K562 (cell line): ENCODE data around the gene PCSK6. TPM values are rescaled to one million over a fixed set of nuclear protein-coding genes. Genes with fewer than 3 reads are reported as not detected.

Source experiments
- ATAC-seq: fragments of 200-7000 bp; cut with Tn5 transposase; 3 replicates; pipeline ENCODE4 v1.9.1; 2020; ENCODE audit warnings: moderate library complexity
- BruUV-seq: library from RNA; stranded (reverse); fragments of 400-500 nt; replicated peaks from 2 replicates; lab custom pipeline; 2021; lab: Mats Ljungman, UMichigan
- CTCF ChIA-PET: fragments of 300-600 bp; formaldehyde crosslinking; extraction: SDS; loops from one replicate; lab custom pipeline; 2021; ENCODE audit warnings: low intra/inter-chr PET ratio; lab: Yijun Ruan, JAX
- POLR2A ChIA-PET: fragments of 300-600, 350-650 bp; sonication (Branson Sonifier 250); formaldehyde crosslinking; extraction: SDS; loops from one replicate; lab custom pipeline; 2021; ENCODE audit warnings: antibody characterized with exemption, inconsistent platforms; lab: Yijun Ruan, JAX
- DNase-seq, 4 experiments: peaks; one replicate each; pipeline versions ENCODE4 v3.0.0 to v3.0.0-alpha.2; 2011 to 2018; ENCODE audit warnings: low spot score in 3 of 4, mixed read lengths in 3 of 4; ENCODE audit errors: extremely low read depth in 1 of 4
- FAIRE-seq: peaks from 2 replicates; lab custom pipeline; 2011; peaks lifted over from hg19 to GRCh38; lab: Jason Lieb, UNC
- H2AFZ ChIP-seq: 2 replicates; pipeline ENCODE4 v1.6.0; 2011; ENCODE audit warnings: low read depth, low read length, control low read depth, inconsistent platforms
- H3K27ac ChIP-seq: fragments of 200-600 bp; 3 replicates; pipeline ENCODE4 v1.8.0; 2011; ENCODE audit warnings: low read depth, mild to moderate bottlenecking, control low read depth, inconsistent platforms, low read length, moderate library complexity, mixed read lengths; ENCODE audit errors: extremely low read depth
- H3K27me3 ChIP-seq, 2 experiments: fragments of 300-600 bp in 1 of 2; 2 replicates in 1 of 2; 3 replicates in 1 of 2; pipeline versions ENCODE4 v1.6.0 to v1.8.0; 2011; ENCODE audit warnings: inconsistent platforms in 2 of 2, low read length in 2 of 2, mild to moderate bottlenecking in 1 of 2, mixed read lengths in 1 of 2, moderate library complexity in 1 of 2; ENCODE audit not compliant: control insufficient read depth in 2 of 2, insufficient read depth in 2 of 2
- H3K36me3 ChIP-seq: fragments of 300-600 bp; 3 replicates; pipeline ENCODE4 v1.8.0; 2011; ENCODE audit warnings: mild to moderate bottlenecking, low read length, inconsistent platforms; ENCODE audit not compliant: control insufficient read depth, insufficient read depth
- H3K4me1 ChIP-seq, 2 experiments: fragments of 200-600 bp in 1 of 2; replicated peaks in 1 of 2; 2 replicates in 1 of 2; 3 replicates in 1 of 2; pipeline versions ENCODE4 v1.5.1 to v1.8.0; 2011; ENCODE audit warnings: inconsistent platforms in 2 of 2, low read length in 2 of 2, mild to moderate bottlenecking in 1 of 2, mixed read lengths in 1 of 2, moderate library complexity in 1 of 2; ENCODE audit not compliant: control insufficient read depth in 2 of 2, insufficient read depth in 2 of 2
- H3K4me2 ChIP-seq: 2 replicates; pipeline ENCODE4 v1.6.1; 2011; ENCODE audit warnings: low read length, control low read depth, inconsistent platforms, mixed read lengths; ENCODE audit not compliant: insufficient read depth
- H3K4me3 ChIP-seq: fragments of 200-600 bp; sonication (generic), shearing (Covaris generic); 2 replicates; pipeline ENCODE4 v1.5.1; 2016; ENCODE audit warnings: control low read depth, inconsistent platforms
- H3K79me2 ChIP-seq: fragments of 200-600 bp; 3 replicates; pipeline ENCODE4 v1.8.0; 2011; ENCODE audit warnings: low read length, inconsistent platforms; ENCODE audit not compliant: control insufficient read depth, insufficient read depth
- H3K9ac ChIP-seq, 2 experiments: 2 replicates each; pipeline versions ENCODE4 v1.6.0 to v1.6.1; 2011; ENCODE audit warnings: low read depth in 2 of 2, low read length in 2 of 2, control low read depth in 1 of 2, inconsistent platforms in 1 of 2, mild to moderate bottlenecking in 1 of 2, mixed read lengths in 1 of 2; ENCODE audit not compliant: insufficient read depth in 1 of 2
- H3K9me1 ChIP-seq: one replicate; pipeline ENCODE4 v1.6.0; 2011; ENCODE audit warnings: inconsistent platforms, mild to moderate bottlenecking, low read length, moderate library complexity; ENCODE audit not compliant: control insufficient read depth, insufficient read depth
- H3K9me3 ChIP-seq: replicated peaks from 2 replicates; pipeline ENCODE4 v1.5.1; 2011; ENCODE audit warnings: low read depth, low read length, inconsistent platforms; ENCODE audit not compliant: control insufficient read depth, insufficient read depth
- H4K20me1 ChIP-seq: replicated peaks from 2 replicates; pipeline ENCODE4 v1.6.1; 2011; ENCODE audit warnings: low read length, inconsistent platforms, mixed read lengths; ENCODE audit not compliant: control insufficient read depth, insufficient read depth
- ADNP ChIP-seq: fragments of 200-800 bp; sonication (Bioruptor generic); IDR thresholded peaks from 2 replicates; pipeline ENCODE4 v1.6.1; 2016; ENCODE audit warnings: missing genetic modification characterization, missing compliant biosample characterization
- ARID1B ChIP-seq: fragments of 450-650 bp; IDR thresholded peaks from 2 replicates; pipeline ENCODE4 v1.6.1; 2016; ENCODE audit warnings: antibody characterized with exemption, mild to moderate bottlenecking, inconsistent platforms
- BHLHE40 ChIP-seq: IDR thresholded peaks from 2 replicates; pipeline ENCODE4 v1.6.1; 2011; ENCODE audit warnings: low read length, improper control_type of control experiment
- CBX8 ChIP-seq: fragments of 200-600 bp; sonication (generic); IDR thresholded peaks from 2 replicates; pipeline ENCODE4 v1.6.1; 2012; ENCODE audit warnings: borderline replicate concordance, mixed run types, low read depth, mild to moderate bottlenecking, moderate library complexity, mixed read lengths, low read length, control low read depth, inconsistent platforms; ENCODE audit not compliant: poor library complexity, severe bottlenecking; ENCODE audit errors: extremely low read depth
- ETV5 ChIP-seq: sonication (generic); formaldehyde crosslinking; IDR thresholded peaks from 2 replicates; pipeline ENCODE4 v1.4.0; 2020; ENCODE audit warnings: low read depth, mild to moderate bottlenecking, missing genetic modification reagents
- GTF2F1 ChIP-seq: IDR thresholded peaks from 2 replicates; pipeline ENCODE4 v1.6.1; 2011; ENCODE audit warnings: low read depth, low read length, improper control_type of control experiment
- HDAC2 ChIP-seq: fragments of 450-650 bp; IDR thresholded peaks from 2 replicates; pipeline ENCODE4 v1.6.1; 2016; ENCODE audit warnings: mild to moderate bottlenecking
- NCOA1 ChIP-seq: fragments of 450-650 bp; IDR thresholded peaks from 2 replicates; pipeline ENCODE4 v1.6.1; 2016; ENCODE audit warnings: low read depth
- NCOR1 ChIP-seq: fragments of 450-650 bp; IDR thresholded peaks from 2 replicates; pipeline ENCODE4 v1.6.1; 2016; ENCODE audit warnings: mild to moderate bottlenecking, moderate library complexity
- NUFIP1 ChIP-seq: fragments of 450-650 bp; IDR thresholded peaks from 2 replicates; pipeline ENCODE4 v1.6.1; 2018; ENCODE audit not compliant: partially characterized antibody
- TEAD4 ChIP-seq, 2 experiments: sonication (generic) in 1 of 2; formaldehyde crosslinking in 1 of 2; IDR thresholded peaks; 2 replicates each; pipeline versions ENCODE4 v1.6.1 to v1.8.0; 2012 to 2022; ENCODE audit warnings: borderline replicate concordance in 1 of 2, inconsistent platforms in 1 of 2, low read length in 1 of 2, mild to moderate bottlenecking in 1 of 2, missing genetic modification reagents in 1 of 2
- ZC3H11A ChIP-seq: IDR thresholded peaks from 2 replicates; pipeline ENCODE4 v1.6.1; 2012; ENCODE audit warnings: low read depth, low read length, improper control_type of control experiment
- ZEB2 ChIP-seq: fragments of 450-650 bp; IDR thresholded peaks from 2 replicates; pipeline ENCODE4 v1.6.1; 2016
- ZNF23 ChIP-seq: fragments of 250-450 bp; sonication (Bioruptor Pico); IDR thresholded peaks from 2 replicates; pipeline ENCODE4 v1.4.0; 2020; ENCODE audit warnings: mild to moderate bottlenecking
- ZNF311 ChIP-seq: fragments of 250-450 bp; sonication (Bioruptor Pico); IDR thresholded peaks from 2 replicates; pipeline ENCODE4 v1.4.0; 2020; ENCODE audit warnings: mild to moderate bottlenecking, moderate library complexity
- WGBS: fragments of 100-300 bp; shearing (Covaris generic); methylation state at CpG from one replicate; pipeline ENCODE4 v1.1.6; 2016; ENCODE audit warnings: low coverage, mixed read lengths; ENCODE audit not compliant: insufficient coverage; ENCODE audit errors: missing lambda C conversion rate; 5-methylcytosine and 5-hydroxymethylcytosine counted together
- in situ Hi-C: fragments of 300-500 bp; cut with MboI; formaldehyde crosslinking; loops from 4 replicates; pipeline ENCODE4 v1.15.0; 2018; ENCODE audit warnings: inconsistent platforms, mixed read lengths
- intact Hi-C: fragments of 100-400 bp; cut with micrococcal nuclease; formaldehyde crosslinking; loops from 2 replicates; pipeline ENCODE4 v1.14.2; 2022
- polyA plus RNA-seq, 8 experiments: library from polyadenylated mRNA; depleted of rRNA in 4 of 8; stranded (reverse) in 5 of 8; unstranded in 3 of 8; fragments of >200 nt; fragmentation: Nextera tagmentation in 2 of 8; fragmentation: Illumina TruSeq in 1 of 8; extraction: Ambion mirVana in 2 of 8; extraction: Trizol in 1 of 8; gene quantifications; 2 replicates each; pipeline versions ENCODE4 v1.2.1 to v1.2.3, GENCODE V29; 2011 to 2014; ENCODE audit warnings: inconsistent platforms in 1 of 8, missing spikeins in 1 of 8
- total RNA-seq, 7 experiments: library from RNA; depleted of rRNA in 6 of 7; stranded (reverse); fragments of >200 nt in 6 of 7; fragmentation: Illumina TruSeq in 2 of 7; extraction: Trizol in 2 of 7; gene quantifications; 2 replicates each; pipeline versions ENCODE4 v1.2.1 to v1.2.3, GENCODE V29; 2011 to 2021; ENCODE audit warnings: low replicate concordance in 1 of 7
- TF ChIP-seq, protein P1 (sequence below): sonication (generic); formaldehyde crosslinking; IDR thresholded peaks from 2 replicates; pipeline ENCODE4 v1.8.0; 2022; ENCODE audit warnings: mild to moderate bottlenecking, missing genetic modification reagents

Gene PCSK6
- total and polyA plus RNA-seq, 9 of the 15 experiments (the other 6 are each of a cell fraction or from before 2014, with no cell fraction given): 2.2 to 32.6 (median 14.5) TPM

GRCh38 chr15:101387574-101387973 lies 101.9 kb downstream of the PCSK6 start:
- H2AFZ ChIP-seq: no peak overlapping the region
- peaks cover 24% of the 10 kb centered on the region; the same call in 2 of the 3 replicates for H3K36me3 ChIP-seq
- H3K9me3 ChIP-seq: no peaks in the 10 kb centered on the region
- H3K4me1 ChIP-seq: no peaks in the 10 kb centered on the region
- intact Hi-C loops: no loop called here
- in situ Hi-C loops: no loop called here
- no peak overlapping the region for H3K9ac ChIP-seq
- CTCF ChIA-PET: no interaction called here
- WGBS: 61% methylated on average over 9 of the region's 9 CpGs
- FAIRE-seq (no peak), ATAC-seq (no peak), DNase-seq (no peak)
- H4K20me1 ChIP-seq: 0 out of 2 replicates have a peak, but pooled peaks cover 2% of the 10 kb centered on the region
- H3K9me1 ChIP-seq: no peaks in the 10 kb centered on the region
- H3K4me3 ChIP-seq: no peak overlapping the region
- no TSS peak for BruUV-seq
- no peaks in the 10 kb centered on the region for H3K79me2 ChIP-seq
- no peak for TF ChIP-seq CBX8
- no peak for TF ChIP-seq ZC3H11A
- TF ChIP-seq, protein P1, sequence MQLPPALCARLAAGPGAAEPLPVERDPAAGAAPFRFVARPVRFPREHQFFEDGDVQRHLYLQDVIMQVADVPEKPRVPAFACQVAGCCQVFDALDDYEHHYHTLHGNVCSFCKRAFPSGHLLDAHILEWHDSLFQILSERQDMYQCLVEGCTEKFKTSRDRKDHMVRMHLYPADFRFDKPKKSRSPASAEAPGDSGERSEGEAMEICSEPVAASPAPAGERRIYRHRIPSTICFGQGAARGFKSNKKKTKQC (CRISPR knock-in tag): no peak
- no peak overlapping the region for H3K27ac ChIP-seq
- peaks cover 0 to 26% of the 10 kb centered on the region in 2 experiments; a peak in 3 of 5 replicates for H3K27me3 ChIP-seq
- POLR2A ChIA-PET: no interaction called here
- no peak overlapping the region for H3K4me2 ChIP-seq

DNA sequence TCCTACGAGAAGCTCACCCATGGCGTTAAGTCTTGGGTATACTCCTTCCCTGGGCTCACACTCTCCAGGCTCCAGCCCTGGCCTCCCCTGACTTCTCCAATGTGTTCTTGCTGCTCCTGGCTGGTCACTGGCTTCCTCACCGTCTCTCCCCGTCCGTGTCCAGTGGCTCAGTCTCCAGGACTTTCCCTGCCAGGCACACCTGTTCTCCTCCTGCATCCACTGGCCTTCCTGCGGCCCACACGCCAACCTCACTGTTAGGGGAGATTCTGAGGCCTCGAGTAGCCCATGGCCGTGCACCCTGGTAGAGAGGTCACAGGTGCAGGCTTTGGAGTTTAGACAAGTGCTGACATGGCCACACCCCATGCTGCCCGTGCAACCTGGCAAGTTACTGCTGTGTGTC lies 102.5 kb downstream of the PCSK6 start:
- H3K79me2 ChIP-seq: no peaks in the 10 kb centered on the region
- no peak for FAIRE-seq
- ATAC-seq: no peak
- peaks cover 26% of the 10 kb centered on the region; the same call in 2 of the 3 replicates for H3K36me3 ChIP-seq
- H4K20me1 ChIP-seq: 0 out of 2 replicates have a peak, but pooled peaks cover 2% of the 10 kb centered on the region
- no peaks in the 10 kb centered on the region for H3K9me3 ChIP-seq
- BruUV-seq: no TSS peak
- no peak overlapping the region for H3K27ac ChIP-seq
- H3K4me3 ChIP-seq: no peak overlapping the region
- DNase-seq: no peak
- 0 out of 4 replicates have a peak overlapping the region, but pooled peaks of 1 of the 2 experiments have one; percentile 50 for H3K9ac ChIP-seq
- H3K4me2 ChIP-seq: no peak overlapping the region
- in situ Hi-C loops (no loop called here), intact Hi-C loops (no loop called here)
- WGBS: 64% methylated on average over 10 of the region's 10 CpGs
- ChIA-PET CTCF (no interaction called here), POLR2A (no interaction called here)
- H3K27me3 ChIP-seq: peaks cover 0 to 30% of the 10 kb centered on the region in 2 experiments; a peak in 3 of 5 replicates
- H3K9me1 ChIP-seq: no peaks in the 10 kb centered on the region
- no peak overlapping the region for H2AFZ ChIP-seq
- H3K4me1 ChIP-seq: no peaks in the 10 kb centered on the region
- TF ChIP-seq TEAD4 (IDR thresholded peaks at IDR 0.05; ENCODE audit: low read length): no peak
- TF ChIP-seq TEAD4 (CRISPR knock-in tag; IDR thresholded peaks at IDR 0.05; ENCODE audit: borderline replicate concordance): no peak
- TF ChIP-seq ZNF23 (CRISPR knock-in tag): no peak
- no peak for TF ChIP-seq BHLHE40
- TF ChIP-seq ETV5: no peak
- TF ChIP-seq GTF2F1: no peak
- no peak for TF ChIP-seq NCOA1
- TF ChIP-seq HDAC2: no peak
- no peak for TF ChIP-seq ZNF311 (CRISPR knock-in tag)
- no peak for TF ChIP-seq NCOR1
- no peak for TF ChIP-seq ZEB2
- no peak for TF ChIP-seq ARID1B
- no peak for TF ChIP-seq ADNP (tag)
- TF ChIP-seq NUFIP1: no peak
- TF ChIP-seq, all 486 proteins: peak for 0
